Occipital lobe (tissue), 2 donors: ENCODE results near the gene MAP2K4. TPM values are rescaled to one million over a fixed set of nuclear protein-coding genes. Genes with fewer than 3 reads are reported as not detected.
"Not testable (repeated sequence)": the region's sequence is repeated elsewhere in the genome, so short reads cannot be mapped to it uniquely, and the experiment has no call there.

ENCODE experiments used
- DNase-seq: peaks from one replicate; lab custom pipeline; 2025; lab: John Stamatoyannopoulos, UW
- total RNA-seq: library from RNA; depleted of rRNA; stranded (reverse); fragments of >200 nt; gene quantifications from one replicate; pipeline ENCODE4 v1.2.3, GENCODE V29; 2014

MAP2K4 gene
- 102 TPM for total RNA-seq

DNA sequence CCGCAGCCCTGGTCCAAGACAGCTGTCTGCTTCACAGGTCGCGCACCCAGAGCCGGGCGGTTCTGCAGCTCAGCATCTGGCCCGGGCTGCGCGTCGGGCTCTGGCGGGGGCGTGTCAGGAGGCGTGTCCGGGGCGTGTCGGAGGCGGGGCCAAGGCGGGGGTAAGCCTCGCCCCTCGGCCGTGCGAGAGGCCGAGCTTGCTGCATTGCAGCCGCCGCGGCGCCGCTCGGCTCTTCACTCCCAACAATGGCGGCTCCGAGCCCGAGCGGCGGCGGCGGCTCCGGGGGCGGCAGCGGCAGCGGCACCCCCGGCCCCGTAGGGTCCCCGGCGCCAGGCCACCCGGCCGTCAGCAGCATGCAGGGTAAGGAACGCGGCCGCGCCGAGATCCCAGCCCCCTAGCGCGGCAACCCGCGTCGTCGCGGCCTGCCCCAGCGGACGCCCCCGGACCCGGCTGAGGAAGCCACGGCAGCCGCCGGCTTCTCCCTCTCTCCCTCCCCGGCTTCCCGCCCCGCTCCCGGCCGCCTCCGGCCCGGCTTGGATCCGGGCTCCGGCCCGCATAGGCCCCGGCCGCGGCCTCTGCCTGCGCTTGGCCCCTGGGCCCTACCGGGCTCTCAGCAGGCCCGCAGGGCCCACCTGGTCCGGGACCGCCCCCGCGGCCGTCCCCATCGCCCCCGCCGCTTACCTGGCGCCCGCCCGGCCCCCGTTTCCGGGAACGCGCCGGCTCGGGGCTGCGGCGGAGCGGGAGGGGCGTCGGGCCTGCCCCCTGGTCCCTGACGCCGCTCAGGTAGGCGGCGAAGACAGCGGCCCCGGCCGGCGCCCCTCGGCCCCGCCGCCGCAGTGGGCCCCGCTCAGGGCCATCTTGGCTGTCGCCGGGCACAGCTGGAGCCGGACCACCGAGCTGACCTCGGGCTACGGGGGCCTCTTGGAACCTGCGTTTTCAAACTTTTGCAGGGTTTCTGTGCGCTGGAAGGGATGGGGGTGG lies at the start of gene MAP2K4:
TSS of gene MAP2K4 (plus strand) at position 236 of the 981 bp plus-strand sequence. CDS start at position 246, 10 bp downstream.
- DNase-seq, result peak; percentile 92

- DNase-seq, result not testable (repeated sequence)
Observed at GRCh38 chr17:11972741-11973140, 47.9 kb upstream of the MAP2K4 start.

GRCh38 chr17:11979795-11980194 lies 40.9 kb upstream of the MAP2K4 start:
- DNase-seq, result no peak

DNA sequence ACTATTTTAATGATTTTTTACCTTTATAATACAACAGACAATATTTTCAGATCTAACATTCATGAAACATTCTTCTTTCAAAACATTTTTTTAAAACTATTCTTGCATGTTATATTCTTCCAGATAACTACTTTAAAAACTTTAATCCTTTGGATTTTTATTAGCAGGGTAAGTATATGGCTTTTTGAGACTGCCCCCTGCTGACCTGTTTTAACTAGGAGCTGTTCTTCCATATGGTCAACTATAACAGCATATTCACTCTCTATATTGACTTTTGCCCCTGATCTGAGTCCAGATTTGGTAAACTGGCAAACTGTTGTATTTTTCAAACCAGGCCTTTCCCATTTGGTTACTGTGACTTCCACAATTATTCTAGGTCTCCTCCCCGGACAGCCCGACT lies 39.9 kb upstream of the MAP2K4 start:
- DNase-seq, result no peak

- no peak for DNase-seq
Observed at GRCh38 chr17:11981862-11982261, 38.8 kb upstream of the MAP2K4 start.

GRCh38 chr17:11986179-11986941 lies 34.3 kb upstream of the MAP2K4 start:
- DNase-seq, result no peak

DNA sequence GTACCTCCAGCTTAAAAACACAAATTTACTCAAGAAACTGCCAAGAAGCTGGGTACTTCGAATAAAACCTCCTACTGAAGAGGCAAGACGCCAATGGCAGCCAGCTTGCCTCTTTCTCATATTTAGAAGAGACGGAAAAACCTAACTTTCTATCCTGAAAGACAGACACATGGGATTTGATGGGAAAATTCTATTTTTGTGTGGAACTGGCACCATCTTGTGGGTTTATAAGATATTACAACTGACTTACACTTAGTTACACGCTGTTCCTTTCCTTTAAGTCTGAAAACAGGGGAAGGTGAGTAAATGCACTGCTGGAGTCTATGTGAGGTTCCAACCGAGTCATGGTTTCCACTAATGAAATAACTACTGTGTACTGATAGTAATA lies 33.7 kb upstream of the MAP2K4 start:
- no peak for DNase-seq

- no peak for DNase-seq
Observed at GRCh38 chr17:11990363-11990983, 30.2 kb upstream of the MAP2K4 start.

- DNase-seq, result no peak
Observed at GRCh38 chr17:11991461-11991860, 29.2 kb upstream of the MAP2K4 start.

GRCh38 chr17:11996722-11997146 lies 23.9 kb upstream of the MAP2K4 start:
- peak; percentile 79 for DNase-seq

GRCh38 chr17:11997147-11997971 lies 23.3 kb upstream of the MAP2K4 start, which contains the start of gene ZNF18:
ZNF18 (minus strand) TSS chr17:11997475; CDS start chr17:11992829, 4,646 bp downstream.
- peak; percentile 89 for DNase-seq

- no peak for DNase-seq
Observed at GRCh38 chr17:11997972-11998233, 22.8 kb upstream of the MAP2K4 start.

GRCh38 chr17:11999696-12000095 lies 21.0 kb upstream of the MAP2K4 start:
- no peak for DNase-seq

GRCh38 chr17:12007466-12007865 lies 13.2 kb upstream of the MAP2K4 start:
- no peak for DNase-seq

- DNase-seq, result no peak
Observed at GRCh38 chr17:12021623-12022140, 1.0 kb downstream of the MAP2K4 start.

GRCh38 chr17:12022310-12022709 lies 1.6 kb downstream of the MAP2K4 start:
- no peak for DNase-seq

- no peak for DNase-seq
Observed at GRCh38 chr17:12024327-12024726, 3.6 kb downstream of the MAP2K4 start.

- no peak for DNase-seq
Observed at GRCh38 chr17:12027658-12028057, 7.0 kb downstream of the MAP2K4 start.

DNA sequence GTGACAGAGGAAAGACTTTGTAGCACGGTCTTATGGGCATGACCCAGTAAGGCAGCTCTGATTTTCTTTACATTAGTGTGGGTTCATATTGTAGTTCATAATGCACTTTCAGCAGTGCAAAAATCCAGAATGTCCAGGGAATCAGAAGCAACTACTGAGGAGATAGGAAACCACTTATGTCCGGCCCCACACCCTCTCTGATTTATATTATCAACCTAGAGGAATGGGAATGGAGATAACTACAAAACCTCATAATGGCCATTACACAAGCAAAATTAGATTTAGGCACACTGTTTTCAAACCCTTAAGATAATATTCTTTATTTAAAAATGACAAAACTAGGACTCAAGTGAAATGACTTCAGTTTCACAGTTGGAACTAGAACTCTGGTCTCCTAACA lies 7.9 kb downstream of the MAP2K4 start:
- DNase-seq, result no peak

DNA sequence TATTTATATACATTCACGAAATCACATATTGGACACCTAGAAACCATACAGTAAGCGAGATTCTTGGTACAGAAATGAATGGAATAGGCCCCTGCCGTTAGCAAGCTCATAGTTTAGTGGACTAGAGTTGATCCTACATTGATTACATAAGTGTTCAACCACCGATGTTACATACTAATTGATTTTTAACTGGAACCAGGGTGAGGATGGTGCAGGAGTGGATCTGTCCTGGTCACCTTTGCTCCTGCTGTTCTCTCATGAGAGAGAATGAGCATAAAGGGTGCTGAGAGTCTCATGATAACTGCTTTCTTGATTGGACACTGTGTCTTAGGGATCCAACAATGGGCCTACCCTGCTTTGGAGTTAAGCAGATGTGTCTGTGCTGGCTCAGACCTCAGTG lies 13.9 kb downstream of the MAP2K4 start:
- DNase-seq, result no peak

DNA sequence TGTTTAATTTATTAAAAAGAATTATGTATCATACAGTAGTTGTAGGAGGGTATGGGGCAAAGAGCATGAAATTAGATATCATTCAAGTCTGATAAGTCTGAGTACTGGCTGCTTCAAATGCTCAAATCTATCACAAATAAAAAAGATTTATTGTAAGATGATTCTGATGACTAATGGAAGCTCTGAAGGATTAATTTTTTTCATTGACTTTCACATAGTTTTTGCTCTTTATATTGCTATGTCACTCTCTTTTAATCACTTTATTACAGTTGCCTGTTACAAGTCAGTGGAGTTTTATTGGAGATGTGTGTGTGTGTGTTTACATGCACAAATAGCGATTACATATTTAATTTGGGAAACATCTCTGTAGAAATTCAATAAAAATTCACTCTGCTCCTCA lies 15.0 kb downstream of the MAP2K4 start:
- no peak for DNase-seq
